ENCODE results near the gene CTNND2. TPM values are rescaled to one million over a fixed set of nuclear protein-coding genes. Genes with fewer than 3 reads are reported as not detected.

CTNND2 gene
- total RNA-seq, 1 experiment from 2014 or later, result not detected

DNA sequence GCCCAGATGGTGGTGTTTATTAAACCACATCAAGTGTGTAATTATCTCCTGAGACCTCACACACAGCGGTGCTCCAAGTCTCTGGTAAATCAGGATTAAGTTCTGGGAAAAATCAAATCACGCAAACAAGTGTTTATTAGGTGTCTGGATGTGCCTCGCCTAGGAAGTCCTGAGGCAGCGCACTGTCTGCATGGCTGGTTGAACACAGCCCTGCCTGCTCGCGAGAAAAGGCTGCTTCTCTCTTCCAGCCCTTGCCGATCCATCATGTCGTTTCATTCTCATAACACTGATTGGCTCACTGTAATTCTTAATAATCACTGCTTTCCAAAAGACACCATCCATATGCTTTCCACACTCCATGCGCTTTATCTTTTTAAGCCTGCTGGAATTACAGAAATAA is 913.6 kb downstream of the CTNND2 start:
- Histone ChIP-seq H3K27me3 (replicated peaks; ENCODE audit: insufficient read depth, low read depth, low read length, poor library complexity) (no peaks in the 10 kb centered on the region), H3K27ac (ENCODE audit: low read depth, low read length, poor library complexity, severe bottlenecking) (no peak overlapping the region), H3K36me3 (ENCODE audit: insufficient read depth, low read length, poor library complexity, severe bottlenecking) (no peaks in the 10 kb centered on the region), H3K4me1 (ENCODE audit: insufficient read depth, low read length, poor library complexity, severe bottlenecking) (no peaks in the 10 kb centered on the region), H3K4me3 (ENCODE audit: low read depth, low read length, poor library complexity, severe bottlenecking) (no peak overlapping the region), H3K9me3 (ENCODE audit: low read depth, low read length, poor library complexity, severe bottlenecking) (no peaks in the 10 kb centered on the region)
- ChIA-PET CTCF (no interaction called here), POLR2A (ENCODE audit: low non-redundant PET) (interaction anchor here (0.6 kb wide), 1 partner anchor 89 kb away, joined by 3 read pairs; no protein-coding TSS in a partner anchor)
- TF ChIP-seq EZH2 (IDR thresholded peaks at IDR 0.05; ENCODE audit: borderline replicate concordance, low read depth, low read length, poor library complexity, severe bottlenecking), result no peak
- TF ChIP-seq, protein P1, sequence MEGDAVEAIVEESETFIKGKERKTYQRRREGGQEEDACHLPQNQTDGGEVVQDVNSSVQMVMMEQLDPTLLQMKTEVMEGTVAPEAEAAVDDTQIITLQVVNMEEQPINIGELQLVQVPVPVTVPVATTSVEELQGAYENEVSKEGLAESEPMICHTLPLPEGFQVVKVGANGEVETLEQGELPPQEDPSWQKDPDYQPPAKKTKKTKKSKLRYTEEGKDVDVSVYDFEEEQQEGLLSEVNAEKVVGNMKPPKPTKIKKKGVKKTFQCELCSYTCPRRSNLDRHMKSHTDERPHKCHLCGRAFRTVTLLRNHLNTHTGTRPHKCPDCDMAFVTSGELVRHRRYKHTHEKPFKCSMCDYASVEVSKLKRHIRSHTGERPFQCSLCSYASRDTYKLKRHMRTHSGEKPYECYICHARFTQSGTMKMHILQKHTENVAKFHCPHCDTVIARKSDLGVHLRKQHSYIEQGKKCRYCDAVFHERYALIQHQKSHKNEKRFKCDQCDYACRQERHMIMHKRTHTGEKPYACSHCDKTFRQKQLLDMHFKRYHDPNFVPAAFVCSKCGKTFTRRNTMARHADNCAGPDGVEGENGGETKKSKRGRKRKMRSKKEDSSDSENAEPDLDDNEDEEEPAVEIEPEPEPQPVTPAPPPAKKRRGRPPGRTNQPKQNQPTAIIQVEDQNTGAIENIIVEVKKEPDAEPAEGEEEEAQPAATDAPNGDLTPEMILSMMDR (conservative IDR thresholded peaks at IDR 0.05; ENCODE audit: low read depth, low read length), result no peak
- no peak for DNase-seq (ENCODE audit: low spot score)
- intact Hi-C loops (cut with micrococcal nuclease; ENCODE audit: unreplicated experiment), result no loop called here
- BruUV-seq (replicated peaks), result no TSS peak

DNA sequence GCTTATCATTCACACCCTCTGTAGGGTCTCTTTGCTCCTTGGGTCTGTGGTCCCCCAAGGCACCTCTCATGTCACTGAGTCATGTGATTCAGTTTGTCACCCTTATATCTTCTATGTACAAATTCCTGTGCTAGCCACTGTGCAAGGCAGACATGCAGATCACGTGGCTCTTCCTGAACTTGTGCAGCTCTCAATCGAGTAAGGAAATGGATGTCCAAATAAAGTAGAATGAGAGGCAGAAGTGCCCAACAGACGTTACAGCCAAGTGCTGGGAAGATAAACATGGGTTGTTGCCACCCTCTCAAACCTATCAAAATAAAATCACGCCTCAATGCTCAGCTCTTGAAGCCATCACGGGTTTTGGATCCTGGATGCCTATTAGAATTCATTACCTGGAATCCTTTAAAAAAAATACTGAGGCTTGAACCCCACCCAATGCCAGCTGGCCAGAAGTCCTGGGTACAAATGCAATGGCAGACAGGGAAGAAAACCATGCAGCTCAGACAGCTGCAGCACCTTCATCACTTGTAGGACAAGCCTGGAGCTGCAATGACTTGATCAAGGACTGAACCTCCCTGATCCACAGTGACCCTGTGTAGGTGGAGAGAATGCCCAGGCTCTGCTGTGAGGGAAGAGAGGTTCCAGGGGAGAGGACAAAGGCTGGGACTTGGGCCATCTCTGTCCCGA is 914.5 kb downstream of the CTNND2 start:
- Histone ChIP-seq H3K27ac (ENCODE audit: low read depth, low read length, poor library complexity, severe bottlenecking) (no peak overlapping the region), H3K9me3 (ENCODE audit: low read depth, low read length, poor library complexity, severe bottlenecking) (no peaks in the 10 kb centered on the region), H3K4me3 (ENCODE audit: low read depth, low read length, poor library complexity, severe bottlenecking) (no peak overlapping the region), H3K36me3 (ENCODE audit: insufficient read depth, low read length, poor library complexity, severe bottlenecking) (no peaks in the 10 kb centered on the region), H3K27me3 (replicated peaks; ENCODE audit: insufficient read depth, low read depth, low read length, poor library complexity) (no peaks in the 10 kb centered on the region), H3K4me1 (ENCODE audit: insufficient read depth, low read length, poor library complexity, severe bottlenecking) (no peaks in the 10 kb centered on the region)
- DNase-seq (ENCODE audit: low spot score), result no peak
- no TSS peak for BruUV-seq (replicated peaks)
- intact Hi-C loops (cut with micrococcal nuclease; ENCODE audit: unreplicated experiment), result loop anchor here (10.0 kb wide), 1 partner anchor 295 kb away; no protein-coding TSS in a partner anchor
- no peak for TF ChIP-seq EZH2 (IDR thresholded peaks at IDR 0.05; ENCODE audit: borderline replicate concordance, low read depth, low read length, poor library complexity, severe bottlenecking)
- TF ChIP-seq, protein P1 (conservative IDR thresholded peaks at IDR 0.05; ENCODE audit: low read depth, low read length), result no peak
- POLR2A ChIA-PET (ENCODE audit: low non-redundant PET), result no interaction called here
- CTCF ChIA-PET, result no interaction called here

- intact Hi-C loops (cut with micrococcal nuclease; ENCODE audit: unreplicated experiment), result loop anchor here (10.0 kb wide), 1 partner anchor 294 kb away; no protein-coding TSS in a partner anchor
- POLR2A ChIA-PET (ENCODE audit: low non-redundant PET), result no interaction called here
- no peaks in the 10 kb centered on the region for H3K36me3 ChIP-seq (ENCODE audit: insufficient read depth, low read length, poor library complexity, severe bottlenecking)
Observed at GRCh38 chr5:10988622-10989021, 915.6 kb downstream of the CTNND2 start.

More at GRCh38 chr5:10988622-10989021, 915.6 kb downstream of the CTNND2 start:
- H3K27me3 ChIP-seq (replicated peaks; ENCODE audit: insufficient read depth, low read depth, low read length, poor library complexity), result no peaks in the 10 kb centered on the region
- H3K4me1 ChIP-seq (ENCODE audit: insufficient read depth, low read length, poor library complexity, severe bottlenecking), result no peaks in the 10 kb centered on the region
- TF ChIP-seq, protein P1 (conservative IDR thresholded peaks at IDR 0.05; ENCODE audit: low read depth, low read length), result no peak
- no peak for TF ChIP-seq EZH2 (IDR thresholded peaks at IDR 0.05; ENCODE audit: borderline replicate concordance, low read depth, low read length, poor library complexity, severe bottlenecking)
- BruUV-seq (replicated peaks), result no TSS peak
- CTCF ChIA-PET, result no interaction called here
- H3K9me3 ChIP-seq (ENCODE audit: low read depth, low read length, poor library complexity, severe bottlenecking), result no peaks in the 10 kb centered on the region
- no peak for DNase-seq (ENCODE audit: low spot score)
- no peak overlapping the region for H3K27ac ChIP-seq (ENCODE audit: low read depth, low read length, poor library complexity, severe bottlenecking)
- no peak overlapping the region for H3K4me3 ChIP-seq (ENCODE audit: low read depth, low read length, poor library complexity, severe bottlenecking)

Data from A673 (cell line).